ENCODE data around the gene MLEC.
"Not testable (repeated sequence)": the region's sequence is repeated elsewhere in the genome, so short reads cannot be mapped to it uniquely, and the experiment has no call there.

The MLEC gene

DNA sequence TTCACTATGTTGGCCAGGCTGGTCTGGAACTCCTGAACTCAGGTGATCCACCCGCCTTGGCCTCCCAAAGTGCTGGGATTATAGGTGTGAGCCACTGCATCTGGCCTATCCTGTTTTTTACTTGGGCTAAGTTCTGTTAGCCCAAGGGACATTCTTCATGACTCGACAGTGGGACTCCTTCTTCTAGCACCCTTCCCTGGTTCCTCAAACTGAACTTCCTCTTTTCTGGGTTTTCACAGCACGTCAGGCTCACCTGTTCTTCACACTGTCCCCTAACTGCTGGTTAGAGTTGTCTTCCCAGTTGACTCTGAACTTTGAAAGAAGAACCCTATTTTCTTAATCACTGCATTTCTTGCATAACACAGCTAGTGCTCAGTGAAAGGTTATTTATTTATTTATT, 24.1 kb upstream of the MLEC start:
- no peak for DNase-seq (ENCODE audit: low read depth)

DNA sequence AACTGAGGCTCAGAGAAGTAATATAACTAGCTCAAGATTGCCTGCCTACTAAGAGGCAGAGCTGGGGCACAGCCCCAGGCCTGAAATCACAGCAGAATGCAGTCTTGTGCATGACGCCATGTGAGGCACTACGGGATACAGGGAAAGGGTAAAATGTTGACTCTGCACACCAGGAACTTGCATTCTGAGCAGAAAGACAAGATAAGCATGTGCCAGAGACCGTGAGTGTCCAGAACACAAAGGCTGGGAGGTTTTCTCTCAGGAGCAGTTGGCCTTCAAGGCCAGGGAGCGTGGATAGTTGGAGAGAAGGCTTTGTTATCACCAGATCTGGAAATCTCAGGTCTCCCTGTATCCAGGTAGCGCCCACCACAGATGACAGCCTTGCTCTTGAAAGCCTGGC, 23.2 kb upstream of the MLEC start:
- no peak for DNase-seq (ENCODE audit: low read depth)

DNA sequence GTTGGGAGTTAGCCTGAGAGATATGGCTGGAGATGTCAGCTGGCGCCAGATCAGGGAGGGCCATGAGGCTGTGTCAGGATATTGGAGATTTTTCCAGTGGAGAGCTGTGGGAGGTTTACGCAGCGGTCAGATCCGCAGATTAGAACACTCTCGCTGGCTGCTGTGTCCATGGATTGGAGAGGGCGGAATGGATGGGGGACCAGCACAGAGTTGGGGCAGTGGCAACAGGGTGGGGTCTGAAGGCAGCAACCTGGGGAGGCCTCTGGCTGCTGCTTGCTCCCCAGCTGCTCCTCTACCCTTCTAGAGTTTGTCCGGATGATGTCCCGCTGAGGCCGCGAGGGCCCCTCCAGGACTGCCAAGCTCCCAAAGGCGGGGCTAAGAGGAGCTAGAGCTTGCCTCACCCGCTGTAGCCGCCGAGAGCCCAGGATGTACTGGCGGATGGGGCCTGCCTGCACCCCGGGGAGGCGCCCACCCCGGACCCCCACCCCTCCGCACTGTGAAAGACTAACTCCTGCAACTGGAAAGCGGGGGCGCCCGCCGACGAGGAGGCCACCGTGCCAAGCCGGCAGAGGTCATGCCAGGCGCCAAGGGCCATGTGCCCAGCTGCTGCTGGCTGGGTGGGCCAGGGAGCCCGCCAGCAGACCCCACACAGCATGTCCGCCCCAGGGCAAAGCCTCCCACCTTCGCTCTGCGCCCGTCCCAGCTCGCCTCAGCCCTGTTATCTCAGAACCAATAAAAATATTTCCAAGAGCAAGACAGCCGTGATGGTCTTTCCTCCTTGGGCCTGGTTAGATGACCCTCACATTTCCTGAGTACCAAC, 20.2 kb upstream of the MLEC start:
- no peak for DNase-seq (ENCODE audit: low read depth)

DNA sequence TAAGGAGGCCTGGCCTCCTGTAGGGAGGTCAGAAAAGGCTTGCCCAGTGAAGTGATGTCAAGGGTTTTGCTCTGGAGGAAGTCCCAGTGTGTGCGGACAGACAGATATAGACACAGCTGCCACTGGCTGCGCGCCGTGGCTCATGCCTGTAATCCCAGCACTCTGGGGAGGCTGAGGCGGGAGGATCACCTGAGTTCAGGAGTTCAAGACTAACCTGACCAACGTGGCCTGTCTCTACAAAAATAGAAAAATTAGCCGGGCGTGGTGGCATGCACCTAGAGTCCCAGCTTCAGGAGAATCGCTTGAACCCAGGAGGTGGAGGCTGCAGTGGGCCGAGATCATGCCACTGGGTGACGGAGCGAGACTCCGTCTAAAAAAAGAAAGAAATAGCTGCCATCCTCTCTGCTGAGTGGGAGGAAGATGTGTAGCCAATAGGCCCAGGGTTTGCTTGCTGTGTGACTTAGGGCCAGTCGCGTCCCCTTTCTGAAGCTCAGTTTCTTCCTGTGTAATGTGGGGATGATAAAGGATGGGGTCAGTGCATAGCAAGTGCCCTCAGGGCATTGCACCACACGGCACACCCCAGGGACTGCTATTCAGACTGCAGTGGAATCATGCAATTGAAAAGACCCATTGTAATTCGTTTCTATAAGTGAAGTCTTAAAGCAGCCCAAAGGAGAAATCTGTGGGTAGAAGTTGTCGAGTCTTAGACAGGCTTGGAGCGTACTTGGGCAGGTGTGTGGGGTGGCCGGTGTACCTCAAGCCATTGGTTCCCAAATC, 18.7 kb upstream of the MLEC start:
- DNase-seq (ENCODE audit: low read depth), result no peak

DNA sequence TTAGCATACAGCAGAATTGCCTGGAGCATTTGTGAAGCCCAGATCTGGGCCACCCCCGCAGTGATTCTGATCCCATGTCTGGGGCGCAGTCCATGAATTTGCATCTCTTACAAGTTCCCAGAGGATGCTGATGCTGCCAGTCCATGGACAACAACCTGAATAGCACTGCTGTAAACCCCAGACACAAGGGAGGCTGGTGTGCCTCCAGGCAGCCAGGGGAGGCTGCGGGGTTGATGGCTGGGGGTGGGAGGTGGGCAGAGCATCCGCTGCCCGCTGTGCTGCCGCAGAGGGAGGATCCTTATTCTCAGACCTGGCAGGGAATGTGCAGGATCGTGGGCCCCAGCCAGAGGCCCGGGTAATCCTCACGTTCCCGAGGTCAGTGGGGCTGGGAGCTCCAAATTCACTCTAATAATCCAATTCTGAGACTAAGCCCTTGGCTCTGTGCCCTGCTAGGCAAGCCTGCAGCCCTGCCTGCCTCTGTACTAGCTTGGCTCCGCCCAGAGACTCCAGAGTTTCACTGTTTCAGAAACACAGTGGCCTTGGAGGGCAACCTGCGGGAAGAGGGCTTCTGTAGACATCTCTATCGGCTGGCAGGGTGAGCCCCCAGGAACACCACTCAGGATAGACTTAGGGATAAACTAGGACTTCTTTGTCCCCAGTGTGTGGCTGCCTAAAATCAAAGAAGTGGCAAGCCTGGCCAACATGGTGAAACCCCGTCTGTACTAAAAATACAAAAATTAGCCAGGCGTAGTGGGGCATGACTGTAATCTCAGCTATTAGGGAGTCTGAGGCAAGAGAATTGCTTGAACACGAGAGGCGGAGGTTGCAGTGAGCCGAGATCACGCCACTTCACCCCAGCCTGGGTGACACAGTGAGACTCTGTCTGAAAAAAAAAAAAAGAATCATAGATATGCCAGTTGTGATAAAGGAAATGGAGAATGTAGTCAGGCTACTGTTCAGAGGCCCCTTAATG, 17.8 kb upstream of the MLEC start:
- no peak for DNase-seq (ENCODE audit: low read depth)

DNA sequence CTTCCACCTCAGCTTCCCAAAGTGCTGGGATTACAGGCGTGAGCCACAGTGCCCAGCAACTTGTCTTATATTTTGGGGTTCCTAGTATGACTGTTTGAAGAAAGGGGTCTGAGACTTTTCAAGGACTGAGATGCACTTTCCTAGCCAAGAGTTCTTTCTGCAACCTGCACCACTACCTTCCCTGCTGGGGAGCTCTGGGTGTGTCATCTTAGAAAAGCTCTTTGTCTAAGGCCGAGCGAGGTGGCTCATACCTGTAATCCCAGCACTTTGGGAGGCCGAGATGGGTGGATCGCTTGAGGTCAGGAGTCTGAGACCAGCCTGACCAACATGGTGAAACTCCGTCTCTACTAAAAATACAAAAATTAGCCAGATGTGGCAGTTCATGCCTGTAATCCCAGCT, 16.7 kb upstream of the MLEC start:
- not testable (repeated sequence) for DNase-seq (ENCODE audit: low read depth)

DNA sequence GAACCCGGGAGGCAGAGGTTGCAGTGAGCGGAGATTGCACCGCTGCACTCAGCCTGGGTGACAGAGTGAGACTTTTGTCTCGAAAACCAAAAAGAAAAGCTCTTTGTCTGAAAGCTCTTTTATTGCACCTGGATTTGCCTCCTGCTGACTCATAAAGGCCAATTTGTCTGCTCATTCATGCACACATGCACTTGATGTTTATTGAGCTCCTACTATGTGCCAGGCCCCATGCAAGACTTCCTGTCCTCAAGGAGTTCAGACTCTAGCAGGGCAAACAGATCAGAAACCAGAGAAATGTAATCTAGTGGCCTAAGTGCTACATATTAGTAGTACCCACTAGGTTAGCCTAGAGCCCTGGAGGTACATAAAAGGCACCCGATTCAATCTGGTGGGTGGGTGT, 16.3 kb upstream of the MLEC start:
- no peak for DNase-seq (ENCODE audit: low read depth)

DNA sequence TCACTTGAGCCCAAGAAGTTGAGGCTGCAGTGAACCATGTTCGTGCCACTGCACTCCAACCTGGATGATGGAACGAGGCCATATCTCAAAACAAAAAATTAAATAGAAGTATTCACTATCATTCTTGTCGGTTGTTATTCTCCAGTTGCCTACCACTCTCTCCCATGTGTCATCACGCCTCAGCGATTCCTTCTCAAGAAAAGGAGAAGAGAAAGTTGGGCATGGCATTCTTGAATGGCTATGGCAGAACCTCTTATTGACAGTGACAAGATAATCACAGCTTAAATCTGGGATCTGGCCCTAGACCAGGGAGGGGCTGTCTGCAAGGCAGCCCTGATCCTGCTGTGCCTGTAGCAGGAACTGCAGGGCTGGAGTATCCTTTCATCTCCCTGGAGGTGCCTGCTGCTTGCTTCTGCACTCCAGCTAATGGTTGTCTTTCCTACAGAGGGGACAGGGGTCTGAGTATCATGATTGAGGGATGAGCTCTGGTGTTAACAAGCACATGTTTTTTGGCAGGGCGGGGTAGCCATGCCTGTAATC, 12.8 kb upstream of the MLEC start:
- DNase-seq (ENCODE audit: low read depth), result no peak

DNA sequence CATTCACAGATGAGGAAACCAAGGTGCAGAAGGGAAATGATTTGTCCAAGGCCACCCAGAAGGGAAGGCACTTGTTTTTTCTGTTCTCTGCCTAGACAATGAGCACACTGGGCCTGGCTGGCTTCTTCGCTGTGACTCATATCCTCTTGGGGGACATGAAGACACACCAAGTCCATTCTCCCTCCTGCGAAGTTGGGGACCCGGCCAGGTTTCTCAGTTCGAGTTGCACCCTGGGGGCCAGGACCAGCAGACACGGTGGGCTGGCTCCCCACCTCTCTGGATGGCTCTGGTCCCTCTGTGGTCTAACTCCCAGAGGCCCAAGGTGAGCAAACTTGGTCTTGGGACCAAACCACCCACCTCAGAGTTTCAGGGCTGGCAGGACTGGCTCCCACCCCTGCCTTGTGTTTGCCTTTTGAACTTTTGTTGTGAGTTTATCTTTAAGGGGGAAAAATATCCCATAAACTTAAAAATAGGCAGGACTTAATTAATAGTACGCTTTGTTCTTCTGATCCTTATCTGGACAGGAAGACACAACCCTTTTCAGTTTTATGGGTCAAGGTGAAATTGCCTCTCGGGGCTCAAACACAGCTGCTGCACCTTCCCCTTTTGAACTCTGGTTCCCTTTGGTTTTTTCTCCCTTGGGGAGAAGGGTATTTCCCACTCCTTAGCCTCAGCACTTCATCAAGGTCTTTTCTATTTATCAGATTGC, 9.0 kb upstream of the MLEC start:
- no peak for DNase-seq (ENCODE audit: low read depth)

DNA sequence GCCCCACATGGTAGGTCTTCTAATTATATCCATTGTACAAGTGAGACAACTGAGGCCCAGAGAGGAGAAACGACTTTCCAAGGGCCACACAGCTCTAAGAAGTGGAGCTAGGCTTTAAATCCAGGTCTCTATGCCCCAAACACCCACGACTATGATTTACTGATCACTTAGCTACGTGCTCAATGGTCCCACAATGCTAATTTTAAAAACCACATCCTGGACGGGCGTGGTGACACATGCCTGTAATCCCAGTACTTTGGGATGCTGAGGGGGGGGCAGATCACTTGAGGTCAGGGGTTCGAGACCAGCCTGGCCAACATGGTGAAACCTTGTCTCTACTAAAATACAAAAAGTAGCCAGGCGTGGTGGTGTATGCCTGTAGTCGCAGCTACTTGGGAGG, 8.4 kb upstream of the MLEC start:
- no peak for DNase-seq (ENCODE audit: low read depth)

DNA sequence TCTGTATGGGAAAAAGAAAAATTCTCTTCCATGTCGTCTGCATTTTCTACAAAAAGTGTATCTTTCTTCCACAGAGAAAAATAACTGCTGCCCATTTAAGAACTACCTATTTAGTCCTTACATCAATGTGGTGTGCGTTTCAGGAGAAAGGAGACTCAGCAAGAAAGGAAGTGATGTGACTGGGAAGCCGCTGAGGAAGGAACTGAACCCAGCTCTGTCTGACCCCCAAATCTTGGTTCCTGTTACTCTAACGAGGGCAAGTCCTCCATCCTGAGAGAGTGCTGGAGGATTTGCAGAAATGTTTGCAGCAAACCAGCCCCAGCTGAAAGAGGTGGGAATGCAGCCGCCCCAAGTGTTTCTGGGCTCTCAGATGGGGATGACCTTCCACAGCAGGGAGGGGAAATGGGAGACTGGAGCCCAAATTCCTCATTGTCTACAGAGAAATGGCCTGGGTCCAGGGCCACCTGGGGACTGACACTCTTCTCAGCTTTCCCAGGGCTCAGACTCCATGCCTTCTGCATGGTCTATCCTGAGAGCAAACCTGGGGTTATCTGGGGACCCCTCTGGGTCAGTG, 6.7 kb upstream of the MLEC start:
- no peak for DNase-seq (ENCODE audit: low read depth)

DNA sequence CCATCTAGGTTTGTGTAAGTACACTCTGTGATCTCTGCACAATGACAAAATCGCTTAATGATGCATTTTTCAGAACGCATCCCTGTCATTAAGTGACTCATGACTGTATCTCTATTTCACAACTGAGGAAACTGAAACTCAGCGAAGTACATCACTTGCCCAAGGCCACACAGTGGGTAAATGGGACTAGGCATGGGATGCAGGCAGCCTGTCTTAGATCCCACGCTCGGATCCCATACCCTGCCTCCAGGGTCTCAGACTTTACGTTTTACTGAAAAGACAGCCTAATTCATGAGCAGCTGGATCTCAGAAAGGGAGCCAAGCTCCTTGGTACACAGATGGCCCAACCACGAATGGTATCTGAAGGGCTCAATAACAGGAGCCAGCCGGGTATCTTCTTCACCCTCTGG, 2.4 kb upstream of the MLEC start:
- DNase-seq (ENCODE audit: low read depth), result no peak

DNA sequence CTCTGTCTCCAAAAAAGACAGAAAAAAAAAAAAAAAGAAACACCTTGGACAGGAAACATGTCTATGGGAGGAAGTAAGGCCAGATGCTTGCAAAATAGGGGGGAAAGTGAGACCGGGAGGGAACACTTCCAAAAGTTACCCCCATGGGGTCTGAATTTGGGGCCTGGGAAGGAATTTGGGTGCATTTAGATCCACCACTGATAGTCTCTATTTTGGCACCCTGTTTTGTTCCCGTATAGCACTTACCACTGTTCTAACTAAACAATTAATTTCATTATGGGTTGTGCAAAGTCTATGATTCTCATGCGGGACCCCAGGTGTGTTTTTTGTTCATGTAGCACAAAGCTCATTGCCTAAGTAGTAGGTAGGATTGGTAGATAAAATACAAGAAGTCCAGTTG, 1.4 kb upstream of the MLEC start:
- no peak for DNase-seq (ENCODE audit: low read depth)

DNA sequence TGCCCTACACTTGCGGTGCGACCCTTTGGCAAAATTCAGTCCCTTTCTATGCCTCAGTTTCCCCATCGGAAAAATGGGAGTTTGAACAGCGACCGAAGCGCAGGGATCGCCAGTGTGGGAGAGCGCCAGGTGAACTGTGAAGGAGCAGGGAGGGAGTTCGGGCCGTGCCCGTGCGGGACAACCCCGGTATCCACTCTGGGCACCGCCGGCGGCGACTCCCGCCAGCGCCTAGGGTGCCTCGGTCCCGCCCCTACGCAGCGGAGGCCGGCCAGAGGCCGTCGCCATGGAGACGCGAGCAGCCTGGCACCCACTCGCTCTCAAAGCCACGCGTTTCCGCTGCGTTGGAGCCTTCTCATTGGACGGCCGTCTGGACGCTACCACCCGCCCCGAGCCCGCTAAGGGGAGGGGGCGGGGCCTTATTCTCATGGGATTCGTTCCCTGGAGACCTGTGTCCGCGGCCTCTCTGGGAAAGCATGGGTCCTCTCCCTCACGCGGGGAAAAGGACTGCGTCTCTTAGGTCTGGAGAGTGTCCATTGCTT, 729 bp upstream of the MLEC start:
- peak; percentile 92 for DNase-seq (ENCODE audit: low read depth)

DNA sequence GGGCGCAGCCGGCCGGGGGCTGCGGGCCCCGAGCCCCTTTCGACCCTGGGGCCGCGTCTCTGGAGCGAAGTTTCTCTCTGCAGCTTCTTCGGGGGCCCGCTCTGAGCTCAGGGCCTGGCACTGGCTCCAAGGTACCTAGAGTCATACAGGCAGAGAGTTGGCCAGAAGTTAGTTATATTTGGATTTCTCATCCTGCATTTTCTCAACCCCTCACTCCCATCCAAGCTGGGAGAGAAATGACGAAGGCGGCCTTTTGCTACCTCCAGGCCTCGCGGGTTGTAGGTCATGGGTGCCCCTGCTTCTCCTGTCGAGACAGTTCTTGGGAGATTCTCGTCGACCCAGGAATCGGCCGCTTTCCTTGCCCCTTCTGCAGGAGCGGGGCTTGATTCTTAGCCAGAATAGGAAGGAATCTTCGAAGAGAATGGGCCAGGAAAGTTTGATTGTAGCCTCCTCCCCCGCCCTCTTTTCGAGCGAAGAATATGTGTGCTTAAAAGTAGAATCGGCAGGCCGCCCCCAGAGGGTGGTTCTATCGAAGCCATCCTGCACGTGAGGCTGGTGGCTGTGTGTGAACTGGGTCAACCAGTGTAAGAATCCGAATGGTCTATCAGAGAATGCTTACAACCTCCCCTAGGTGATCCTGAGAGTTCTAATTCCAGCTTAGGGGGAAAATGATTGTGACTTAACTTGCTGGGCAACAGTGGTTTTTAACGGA, 785 bp downstream of the MLEC start:
- DNase-seq (ENCODE audit: low read depth), result peak; percentile 21

DNA sequence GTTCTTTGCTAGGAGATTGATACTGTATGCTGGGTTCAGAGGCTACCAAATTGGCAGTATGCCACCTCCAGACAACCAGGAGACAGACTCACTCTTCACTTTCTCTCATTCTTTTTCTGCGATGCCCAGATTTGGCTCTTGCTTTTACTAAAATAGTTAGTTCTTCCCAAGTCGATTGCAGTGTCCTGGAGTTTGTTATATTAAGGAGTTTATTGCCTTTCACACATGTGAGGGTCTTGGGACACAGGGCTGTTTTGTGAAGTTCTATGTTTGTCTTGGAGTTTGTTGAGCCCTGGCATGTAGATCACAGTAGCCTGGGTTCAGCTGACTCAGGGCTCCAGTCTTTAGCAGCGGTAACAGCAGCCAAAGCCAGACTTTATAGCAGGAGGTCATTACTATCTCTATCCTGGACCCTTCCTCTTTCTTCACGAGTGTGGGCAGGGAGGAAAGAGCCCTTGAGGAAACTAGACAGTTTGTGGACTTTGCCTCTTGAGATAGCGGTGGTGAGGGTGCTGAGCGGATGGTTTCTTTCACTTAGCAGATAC, 1.6 kb downstream of the MLEC start:
- DNase-seq (ENCODE audit: low read depth), result no peak

DNA sequence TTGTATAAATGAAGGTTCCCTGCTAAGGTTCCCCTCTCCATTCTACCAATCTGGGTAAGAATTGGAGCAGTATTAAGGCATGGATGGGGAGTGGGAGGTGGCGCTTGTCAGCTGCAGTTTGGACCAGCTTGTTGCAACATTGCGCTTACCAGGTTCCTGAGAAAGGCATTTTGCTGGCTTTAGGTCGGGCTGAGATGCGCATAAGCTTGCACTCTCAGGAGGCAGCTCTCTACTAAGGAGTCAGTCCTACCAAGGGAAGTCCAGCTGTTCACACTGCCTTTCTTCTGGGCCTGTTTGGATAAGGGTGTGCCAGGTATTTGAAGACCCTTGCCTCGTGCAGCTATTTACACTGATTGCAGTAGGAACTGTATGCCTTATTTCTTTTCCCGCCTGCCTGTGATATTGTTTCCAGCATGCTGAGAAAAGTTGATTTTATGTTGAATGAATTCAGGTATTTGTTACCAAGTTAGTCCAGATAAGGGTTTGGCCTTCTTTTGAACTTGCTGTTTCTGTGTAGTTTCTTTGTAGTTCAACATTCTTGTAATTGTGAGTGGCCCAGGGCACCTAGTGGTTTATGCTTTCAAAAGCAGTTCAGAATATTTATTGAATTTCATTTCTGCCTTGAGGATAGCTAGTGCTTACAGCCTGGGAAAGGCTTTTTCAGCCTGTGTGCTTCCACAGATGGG, 2.6 kb downstream of the MLEC start:
- DNase-seq (ENCODE audit: low read depth), result no peak

DNA sequence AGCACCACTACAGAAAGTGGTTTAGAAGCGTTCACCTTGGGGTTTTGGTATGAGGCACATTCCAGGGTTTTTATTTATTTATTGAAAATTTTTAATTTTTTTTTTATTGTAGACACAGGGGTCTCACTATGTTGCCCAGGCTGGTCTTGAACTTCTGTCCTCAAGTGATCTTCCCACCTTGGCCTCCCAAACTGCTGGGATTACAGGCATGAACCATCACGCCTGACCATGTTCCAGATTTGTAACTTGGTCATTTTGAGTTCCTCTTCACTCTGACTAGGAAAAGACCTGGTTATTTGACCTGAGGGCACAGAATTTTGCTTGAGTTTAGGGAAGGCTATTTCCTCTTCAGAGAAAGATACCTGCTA, 3.1 kb downstream of the MLEC start:
- DNase-seq (ENCODE audit: low read depth), result no peak

DNA sequence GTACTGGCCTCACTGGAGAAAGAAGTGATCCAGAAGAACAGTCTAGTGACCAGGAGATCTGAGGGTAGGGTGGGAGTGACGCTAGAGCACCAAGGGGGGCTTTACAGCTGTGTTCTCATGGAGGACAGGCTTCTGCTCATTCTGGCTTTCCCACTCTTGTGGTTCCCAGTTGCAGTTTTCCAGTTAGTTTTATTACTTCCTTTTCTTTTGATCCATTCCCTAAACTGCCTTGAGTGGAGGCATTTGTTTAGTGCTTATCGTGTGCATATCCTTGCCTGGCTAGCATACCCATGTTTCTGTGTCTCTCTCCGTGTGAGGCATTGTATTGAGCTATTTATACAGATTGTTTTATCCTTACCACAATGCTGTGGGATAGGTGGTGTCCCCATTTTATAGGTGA, 4.0 kb downstream of the MLEC start:
- no peak for DNase-seq (ENCODE audit: low read depth)
